ENCODE measurements around the gene PLXNA4.

PLXNA4 gene

GRCh38 chr7:132258231-132258630, 318.0 kb downstream of the PLXNA4 start:
- Mint-ChIP-seq H3K9me3 (no peaks in the 10 kb centered on the region), H3K36me3 (no peaks in the 10 kb centered on the region), H3K27ac (no peak overlapping the region), H3K4me3 (no peak overlapping the region), H3K4me1 (no peaks in the 10 kb centered on the region), H3K27me3 (no peaks in the 10 kb centered on the region)
- DNase-seq (ENCODE audit: low spot score in 2 of 2) (no peak), ATAC-seq (ENCODE audit: low read depth) (no peak)

DNA sequence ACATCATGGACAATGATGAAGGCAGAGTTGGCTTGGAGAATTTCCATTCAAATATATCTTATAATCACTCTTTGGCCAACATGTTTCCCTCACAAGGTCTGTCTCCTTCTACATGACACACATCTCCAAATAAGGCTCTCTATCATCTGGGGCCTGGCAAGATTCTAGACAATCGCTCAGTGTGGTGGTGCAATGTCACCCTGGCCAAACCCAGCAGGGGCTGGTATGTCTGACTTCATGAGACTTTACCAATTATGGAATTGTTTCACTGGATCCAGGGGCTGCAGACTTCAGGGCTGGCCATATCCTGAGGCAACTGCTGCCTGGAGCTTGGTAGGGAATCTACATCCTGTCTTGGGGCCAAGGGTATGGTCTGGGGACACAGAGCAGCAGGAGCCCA, 319.0 kb downstream of the PLXNA4 start:
- DNase-seq (ENCODE audit: low spot score in 2 of 2): no peak
- no peak for ATAC-seq (ENCODE audit: low read depth)
- H3K9me3 Mint-ChIP-seq: no peaks in the 10 kb centered on the region
- H3K4me3 Mint-ChIP-seq: no peak overlapping the region
- H3K4me1 Mint-ChIP-seq: no peaks in the 10 kb centered on the region
- no peak overlapping the region for H3K27ac Mint-ChIP-seq
- H3K36me3 Mint-ChIP-seq: no peaks in the 10 kb centered on the region
- no peaks in the 10 kb centered on the region for H3K27me3 Mint-ChIP-seq

DNA sequence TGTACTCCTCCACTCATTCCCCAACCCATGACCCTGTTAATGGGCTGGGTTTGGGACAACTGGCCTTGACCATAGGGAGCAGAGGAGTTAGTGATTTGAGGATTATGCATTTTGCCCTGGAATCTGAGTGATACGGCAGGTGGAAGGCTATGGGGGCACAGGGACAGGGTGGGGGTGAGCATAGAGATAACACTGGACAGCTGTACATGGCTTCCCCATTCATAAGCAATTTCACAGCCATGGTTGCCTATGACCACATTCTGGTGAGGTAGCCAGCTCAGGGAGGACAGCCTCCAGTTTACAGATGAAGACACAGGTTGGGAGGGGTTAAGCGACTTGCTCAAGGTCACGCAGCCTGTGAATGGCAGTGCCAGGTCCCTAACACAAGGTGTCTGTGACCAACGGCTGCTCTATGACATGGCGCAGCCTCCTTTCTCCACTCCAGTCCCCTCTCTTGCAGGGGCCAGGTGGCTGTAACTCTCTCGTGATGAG, 319.5 kb downstream of the PLXNA4 start:
- H3K4me3 Mint-ChIP-seq: no peak overlapping the region
- no peak for DNase-seq (ENCODE audit: low spot score in 2 of 2)
- no peaks in the 10 kb centered on the region for H3K9me3 Mint-ChIP-seq
- no peaks in the 10 kb centered on the region for H3K36me3 Mint-ChIP-seq
- H3K27ac Mint-ChIP-seq: no peak overlapping the region
- H3K27me3 Mint-ChIP-seq: no peaks in the 10 kb centered on the region
- ATAC-seq (ENCODE audit: low read depth): no peak
- no peaks in the 10 kb centered on the region for H3K4me1 Mint-ChIP-seq

DNA sequence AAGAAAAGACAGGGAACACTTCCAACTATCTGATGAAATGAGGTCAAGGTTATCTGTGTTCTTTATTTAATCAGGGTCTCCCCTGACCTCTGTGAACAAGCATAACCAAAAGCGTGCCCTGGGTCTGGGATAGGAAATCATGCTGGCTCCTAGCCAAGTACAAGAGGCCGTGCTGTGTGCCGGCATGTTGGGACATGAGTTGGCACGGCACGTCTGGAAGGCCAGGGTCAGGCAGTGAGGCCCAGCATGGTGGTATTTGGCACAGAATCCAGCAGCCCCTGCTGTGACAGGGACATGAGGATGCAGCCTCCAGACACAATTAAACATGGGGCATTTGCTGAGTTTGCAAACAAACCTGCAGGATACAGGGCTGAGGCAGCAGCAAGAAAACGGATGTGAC, 320.4 kb downstream of the PLXNA4 start:
- no peaks in the 10 kb centered on the region for H3K27me3 Mint-ChIP-seq
- no peaks in the 10 kb centered on the region for H3K4me1 Mint-ChIP-seq
- H3K4me3 Mint-ChIP-seq: no peak overlapping the region
- H3K36me3 Mint-ChIP-seq: no peaks in the 10 kb centered on the region
- no peaks in the 10 kb centered on the region for H3K9me3 Mint-ChIP-seq
- no peak for ATAC-seq (ENCODE audit: low read depth)
- no peak overlapping the region for H3K27ac Mint-ChIP-seq
- no peak for DNase-seq (ENCODE audit: low spot score in 2 of 2)

DNA sequence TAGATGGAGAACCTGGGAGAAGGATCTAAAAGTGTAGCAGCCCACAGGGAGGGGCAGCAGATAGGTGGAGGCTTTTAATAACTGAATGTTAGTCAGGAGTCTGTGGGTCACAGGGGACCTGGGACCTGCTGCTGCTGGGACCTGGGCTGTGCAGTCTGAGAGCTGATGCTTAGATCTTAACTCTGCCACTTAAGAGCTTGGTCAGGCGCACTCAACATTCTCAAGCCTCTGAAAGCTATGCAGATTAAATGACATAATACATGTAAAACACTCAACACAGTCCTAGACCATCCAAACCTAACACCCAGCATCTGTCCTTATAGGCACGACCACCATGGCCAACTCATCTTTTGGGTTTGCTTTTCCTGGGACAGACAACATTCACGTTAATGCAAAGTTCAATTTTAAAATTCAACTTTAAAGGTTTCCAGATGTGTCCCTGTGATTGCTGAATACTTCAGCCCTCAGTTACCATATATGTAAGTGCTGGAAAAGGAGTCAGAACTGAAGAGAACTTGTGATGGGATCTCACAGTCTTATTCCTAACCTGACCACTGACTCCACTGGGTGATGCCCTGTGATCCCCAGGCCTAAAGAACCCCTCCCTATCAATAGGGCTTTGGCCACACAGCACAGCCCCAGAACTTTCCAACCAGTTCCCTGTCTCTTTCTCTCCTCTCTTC, 321.0 kb downstream of the PLXNA4 start:
- no peak for DNase-seq (ENCODE audit: low spot score in 2 of 2)
- Mint-ChIP-seq H3K4me1 (no peaks in the 10 kb centered on the region), H3K9me3 (no peaks in the 10 kb centered on the region), H3K27ac (no peak overlapping the region), H3K4me3 (no peak overlapping the region), H3K36me3 (no peaks in the 10 kb centered on the region), H3K27me3 (peaks cover under 1% of the 10 kb centered on the region)
- no peak for ATAC-seq (ENCODE audit: low read depth)

- no peak overlapping the region for H3K4me3 Mint-ChIP-seq
- H3K9me3 Mint-ChIP-seq: no peaks in the 10 kb centered on the region
- no peak overlapping the region for H3K27ac Mint-ChIP-seq
- H3K4me1 Mint-ChIP-seq: no peaks in the 10 kb centered on the region
- ATAC-seq (ENCODE audit: low read depth) (no peak), DNase-seq (ENCODE audit: low spot score in 2 of 2) (no peak)
- peaks cover 2% of the 10 kb centered on the region for H3K27me3 Mint-ChIP-seq
- no peaks in the 10 kb centered on the region for H3K36me3 Mint-ChIP-seq
Observed at GRCh38 chr7:132254455-132254854, 321.8 kb downstream of the PLXNA4 start.

- no peak overlapping the region for H3K27ac Mint-ChIP-seq
- DNase-seq (ENCODE audit: low spot score in 2 of 2) (no peak), ATAC-seq (ENCODE audit: low read depth) (no peak)
- peaks cover 1% of the 10 kb centered on the region for H3K9me3 Mint-ChIP-seq
- no peaks in the 10 kb centered on the region for H3K36me3 Mint-ChIP-seq
- H3K27me3 Mint-ChIP-seq: peaks cover 4% of the 10 kb centered on the region
- H3K4me1 Mint-ChIP-seq: no peaks in the 10 kb centered on the region
- H3K4me3 Mint-ChIP-seq: no peak overlapping the region
Observed at GRCh38 chr7:132252793-132253100, 323.5 kb downstream of the PLXNA4 start.

- ATAC-seq (ENCODE audit: low read depth): no peak
- no peaks in the 10 kb centered on the region for H3K4me1 Mint-ChIP-seq
- no peaks in the 10 kb centered on the region for H3K36me3 Mint-ChIP-seq
- peaks cover 5% of the 10 kb centered on the region for H3K27me3 Mint-ChIP-seq
- peaks cover 1% of the 10 kb centered on the region for H3K9me3 Mint-ChIP-seq
- DNase-seq (ENCODE audit: low spot score in 2 of 2): no peak
- H3K4me3 Mint-ChIP-seq: no peak overlapping the region
- H3K27ac Mint-ChIP-seq: no peak overlapping the region
Observed at GRCh38 chr7:132251327-132251659, 325.0 kb downstream of the PLXNA4 start.

GRCh38 chr7:132250480-132251326, 325.6 kb downstream of the PLXNA4 start:
- Mint-ChIP-seq H3K4me1 (no peaks in the 10 kb centered on the region), H3K27ac (no peak overlapping the region), H3K36me3 (no peaks in the 10 kb centered on the region), H3K9me3 (peaks cover 2% of the 10 kb centered on the region), H3K27me3 (peaks cover 6% of the 10 kb centered on the region), H3K4me3 (no peak overlapping the region)
- DNase-seq (ENCODE audit: low spot score in 2 of 2): no peak
- no peak for ATAC-seq (ENCODE audit: low read depth)

DNA sequence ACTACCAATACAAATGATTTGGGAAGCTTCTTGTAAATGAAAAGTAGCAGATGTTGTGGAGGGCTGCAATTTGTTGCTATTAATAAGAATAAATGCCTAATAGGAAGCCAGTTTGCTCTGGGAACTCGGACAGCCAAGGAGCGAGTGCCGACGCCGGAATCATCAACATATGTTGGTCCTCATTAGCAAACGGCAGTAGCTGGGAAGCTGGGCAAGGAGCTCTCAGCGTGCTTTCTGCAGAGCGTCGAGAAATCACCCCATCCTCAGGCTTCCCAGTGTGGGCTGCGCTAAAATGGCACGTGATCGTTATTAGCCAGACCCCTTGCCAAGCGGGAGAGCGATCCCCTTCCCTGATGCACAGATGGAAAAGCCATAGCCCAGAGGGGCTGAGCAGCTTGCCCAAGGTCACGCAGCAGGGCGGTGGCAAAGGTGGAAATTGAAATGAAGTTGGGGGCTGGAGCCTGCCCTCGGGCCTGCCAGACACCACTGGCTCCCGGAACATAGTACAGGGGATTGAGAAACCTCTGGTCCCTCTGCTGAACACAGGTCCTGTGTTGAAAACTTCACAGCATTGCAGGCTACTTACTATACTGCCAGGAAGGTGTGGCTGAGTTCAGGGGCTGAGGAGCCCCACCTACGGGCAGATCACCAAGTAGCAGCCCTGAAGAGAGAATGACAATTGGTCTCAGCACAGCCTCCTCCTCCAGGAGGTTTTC, 326.9 kb downstream of the PLXNA4 start:
- Mint-ChIP-seq H3K27me3 (peaks cover 12% of the 10 kb centered on the region), H3K36me3 (no peaks in the 10 kb centered on the region), H3K27ac (no peak overlapping the region), H3K4me3 (no peak overlapping the region), H3K4me1 (no peaks in the 10 kb centered on the region), H3K9me3 (peaks cover 5% of the 10 kb centered on the region)
- ATAC-seq (ENCODE audit: low read depth) (no peak), DNase-seq (ENCODE audit: low spot score in 2 of 2) (no peak)

DNA sequence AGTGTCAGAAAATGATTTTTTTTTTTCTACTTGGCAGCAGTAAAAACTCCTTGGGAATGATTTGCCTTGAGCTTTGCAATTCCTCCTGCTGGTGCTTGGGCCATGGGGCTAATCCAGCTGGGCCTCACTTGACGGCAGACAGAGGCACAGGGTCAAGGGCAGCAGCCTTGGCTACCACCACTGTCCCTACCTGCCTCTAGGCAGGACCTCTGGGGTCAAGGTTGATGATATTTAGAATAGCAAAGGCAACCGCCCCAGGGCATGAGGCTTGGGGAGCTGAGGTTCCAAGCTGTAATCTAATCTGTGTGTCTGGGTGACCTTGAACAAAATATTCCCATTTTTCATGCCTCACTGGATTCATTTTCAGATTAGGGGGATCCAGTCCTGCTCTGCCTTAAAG, 327.4 kb downstream of the PLXNA4 start:
- no peak for DNase-seq (ENCODE audit: low spot score in 2 of 2)
- Mint-ChIP-seq H3K4me1 (no peaks in the 10 kb centered on the region), H3K36me3 (no peaks in the 10 kb centered on the region), H3K9me3 (peaks cover 5% of the 10 kb centered on the region), H3K27ac (no peak overlapping the region), H3K4me3 (no peak overlapping the region), H3K27me3 (peaks cover 12% of the 10 kb centered on the region)
- no peak for ATAC-seq (ENCODE audit: low read depth)

- no peaks in the 10 kb centered on the region for H3K4me1 Mint-ChIP-seq
- no peak for ATAC-seq (ENCODE audit: low read depth)
- peaks cover 12% of the 10 kb centered on the region for H3K27me3 Mint-ChIP-seq
- no peak overlapping the region for H3K27ac Mint-ChIP-seq
- DNase-seq (ENCODE audit: low spot score in 2 of 2): no peak
- H3K9me3 Mint-ChIP-seq: peaks cover 5% of the 10 kb centered on the region
- no peaks in the 10 kb centered on the region for H3K36me3 Mint-ChIP-seq
- H3K4me3 Mint-ChIP-seq: no peak overlapping the region
Observed at GRCh38 chr7:132247995-132248618, 328.2 kb downstream of the PLXNA4 start.

DNA sequence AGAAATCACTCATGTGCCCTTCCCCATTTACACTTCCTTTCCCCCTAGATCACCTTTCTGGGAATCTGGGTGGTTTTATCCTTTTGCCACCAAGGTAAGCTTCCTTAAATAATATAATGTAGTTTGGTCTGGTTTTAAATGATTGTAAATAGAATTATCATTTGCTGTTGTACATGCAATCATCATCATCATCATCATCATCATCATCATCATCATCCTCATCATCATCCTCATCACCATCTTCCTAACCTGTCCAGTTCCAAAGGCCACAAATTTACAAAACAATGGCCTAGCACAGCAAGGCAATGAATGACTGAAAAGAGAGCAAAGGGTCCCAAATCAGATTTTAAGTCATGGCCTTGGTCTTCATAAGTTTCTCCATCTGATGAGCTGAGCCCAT, 329.7 kb downstream of the PLXNA4 start:
- H3K27me3 Mint-ChIP-seq: peaks cover 12% of the 10 kb centered on the region
- no peak for ATAC-seq (ENCODE audit: low read depth)
- H3K9me3 Mint-ChIP-seq: peaks cover 5% of the 10 kb centered on the region
- no peaks in the 10 kb centered on the region for H3K4me1 Mint-ChIP-seq
- H3K27ac Mint-ChIP-seq: no peak overlapping the region
- no peak for DNase-seq (ENCODE audit: low spot score in 2 of 2)
- H3K36me3 Mint-ChIP-seq: no peaks in the 10 kb centered on the region
- no peak overlapping the region for H3K4me3 Mint-ChIP-seq

DNA sequence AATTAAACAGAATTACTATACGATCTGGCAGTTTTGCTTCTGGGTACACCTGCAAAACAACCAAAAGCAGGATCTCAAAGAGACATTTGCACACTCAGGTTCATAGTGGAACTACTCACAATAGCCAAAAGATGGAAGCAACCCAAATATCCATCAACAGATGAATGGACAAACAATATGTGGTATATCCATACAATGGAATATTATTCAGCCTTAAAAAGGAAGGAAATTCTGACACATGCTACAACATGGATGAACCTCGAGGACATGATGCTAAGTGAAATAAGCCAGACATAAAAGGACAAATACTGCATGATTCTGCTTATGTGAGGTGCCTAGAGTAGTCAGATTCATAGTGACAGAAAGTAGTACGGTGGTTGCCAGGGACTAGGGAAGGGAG, 330.7 kb downstream of the PLXNA4 start:
- Mint-ChIP-seq H3K27ac (no peak overlapping the region), H3K4me1 (no peaks in the 10 kb centered on the region), H3K27me3 (peaks cover 12% of the 10 kb centered on the region), H3K36me3 (no peaks in the 10 kb centered on the region), H3K4me3 (no peak overlapping the region), H3K9me3 (peaks cover 5% of the 10 kb centered on the region)
- DNase-seq (ENCODE audit: low spot score in 2 of 2) (no peak), ATAC-seq (ENCODE audit: low read depth) (no peak)
